Kidney capillary endothelial cell (primary cell): ENCODE results near the gene RAB7B.
"Not testable (repeated sequence)": the region's sequence is repeated elsewhere in the genome, so short reads cannot be mapped to it uniquely, and the experiment has no call there.

Experiments
- DNase-seq: peaks from one replicate; pipeline ENCODE4 v3.0.0-alpha.2; 2018; ENCODE audit warnings: low spot score

Gene RAB7B

DNA sequence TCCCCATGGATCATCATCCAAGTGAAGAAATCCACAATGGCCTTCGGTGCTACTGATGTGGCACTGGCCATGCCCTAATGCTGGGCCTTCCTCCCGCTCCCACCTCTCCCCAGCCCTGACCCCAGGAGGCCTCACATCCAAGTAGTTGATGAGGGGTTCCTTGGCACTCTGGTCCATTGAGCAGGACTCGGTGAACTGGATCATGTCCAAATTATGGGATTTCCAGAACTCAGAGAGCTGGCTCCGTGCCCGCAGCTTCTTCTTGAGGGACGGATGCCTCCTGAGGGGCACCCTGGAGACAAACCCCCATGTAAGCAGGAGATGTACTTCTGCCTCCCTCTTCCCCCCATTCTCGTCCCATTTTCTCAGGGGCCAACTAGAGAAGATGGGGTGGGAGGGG lies 19.6 kb upstream of the RAB7B start:
- no peak for DNase-seq

DNA sequence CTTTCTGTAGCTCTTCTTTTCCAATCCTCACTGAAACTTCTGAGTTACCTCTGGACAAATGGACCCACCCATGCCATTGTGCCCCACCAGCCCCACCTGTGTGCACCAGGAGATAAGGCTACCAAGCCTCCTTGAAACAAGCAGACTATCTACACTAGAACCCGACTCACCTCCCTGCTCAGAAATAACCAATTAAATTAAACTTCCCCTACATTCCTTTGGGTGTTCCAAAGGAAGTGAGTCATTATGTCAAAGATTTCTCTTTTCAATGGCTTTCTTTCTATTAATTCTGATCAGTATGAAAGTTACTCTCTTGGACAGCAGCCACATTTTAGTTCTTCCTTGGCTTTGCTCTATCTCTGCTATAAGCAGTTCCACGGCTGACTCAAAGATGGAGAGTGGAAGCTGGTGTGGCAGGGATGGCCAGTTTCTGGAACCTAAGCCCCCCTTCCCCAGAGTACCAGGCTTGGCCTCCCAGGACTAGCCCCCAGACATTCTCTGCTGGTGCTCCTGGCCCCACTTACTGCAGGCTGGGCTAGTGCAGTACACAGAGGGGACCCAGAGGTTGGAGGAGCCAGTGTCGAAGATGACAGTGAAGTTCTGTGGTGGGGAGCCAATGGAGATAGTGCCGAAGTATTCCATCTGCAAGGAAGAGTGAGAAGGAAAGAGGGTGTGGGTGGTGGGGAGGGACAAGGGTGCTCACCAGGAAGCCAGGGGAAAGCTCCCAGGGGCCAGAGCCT lies 18.6 kb upstream of the RAB7B start:
- peak; percentile 45 for DNase-seq

DNA sequence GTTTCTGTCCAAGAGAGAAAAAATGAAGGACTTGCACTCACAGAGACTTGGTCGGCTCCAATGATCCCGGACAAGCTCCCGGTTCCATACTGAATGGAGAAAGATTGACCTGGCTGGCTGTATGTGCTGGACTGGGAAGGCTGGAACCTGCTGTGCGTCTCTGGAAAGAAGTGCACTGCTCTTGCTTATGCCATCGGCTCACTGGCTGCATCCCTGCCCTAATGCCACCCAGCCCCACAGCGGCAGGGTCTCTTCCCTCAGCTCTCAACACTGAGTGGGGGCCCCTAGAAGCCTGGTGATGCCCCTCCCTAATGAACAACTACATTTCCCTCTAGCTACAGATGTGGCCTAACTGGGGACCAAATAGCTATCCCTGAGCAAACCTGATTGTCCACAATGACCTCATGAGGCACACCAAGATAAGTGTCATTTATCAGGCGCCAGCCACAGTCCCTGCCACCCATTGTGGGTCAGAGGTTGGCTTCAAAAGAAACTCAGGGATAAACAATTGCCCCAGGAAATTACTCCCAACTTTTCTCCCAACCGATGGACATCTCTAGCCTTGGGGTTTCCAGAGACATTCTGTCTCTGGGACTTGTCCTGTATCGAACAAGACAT lies 17.9 kb upstream of the RAB7B start:
- no peak for DNase-seq

DNA sequence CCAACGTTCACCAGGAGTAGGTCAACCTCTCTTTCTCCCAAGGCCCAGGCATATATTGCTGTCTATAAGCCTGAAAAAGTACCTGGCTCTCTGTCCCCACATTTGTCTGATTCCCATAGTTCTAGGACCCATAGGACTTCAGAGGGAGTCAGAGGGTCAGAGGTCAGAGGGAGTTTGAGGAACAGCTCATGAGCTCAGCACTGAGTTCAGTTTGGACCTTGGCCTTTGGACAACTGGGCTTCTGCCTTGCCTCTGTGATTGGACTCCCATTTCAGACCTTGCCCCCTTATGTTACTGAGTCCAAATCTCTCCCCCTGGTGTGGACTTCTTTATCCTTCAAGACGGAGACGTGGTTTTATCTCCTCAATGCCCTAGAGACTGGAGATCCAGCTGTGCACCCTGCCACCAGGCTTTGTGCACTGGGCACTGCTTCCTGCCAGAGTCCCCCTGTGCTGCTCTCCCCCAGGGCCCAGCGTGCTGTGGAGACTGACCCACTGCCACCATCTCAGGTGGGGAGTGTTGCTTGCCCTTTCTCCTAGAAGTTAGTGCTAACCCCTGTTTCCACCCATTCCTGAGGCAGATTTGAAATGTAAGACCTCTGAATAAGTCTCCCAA lies 17.3 kb upstream of the RAB7B start:
- no peak for DNase-seq

DNA sequence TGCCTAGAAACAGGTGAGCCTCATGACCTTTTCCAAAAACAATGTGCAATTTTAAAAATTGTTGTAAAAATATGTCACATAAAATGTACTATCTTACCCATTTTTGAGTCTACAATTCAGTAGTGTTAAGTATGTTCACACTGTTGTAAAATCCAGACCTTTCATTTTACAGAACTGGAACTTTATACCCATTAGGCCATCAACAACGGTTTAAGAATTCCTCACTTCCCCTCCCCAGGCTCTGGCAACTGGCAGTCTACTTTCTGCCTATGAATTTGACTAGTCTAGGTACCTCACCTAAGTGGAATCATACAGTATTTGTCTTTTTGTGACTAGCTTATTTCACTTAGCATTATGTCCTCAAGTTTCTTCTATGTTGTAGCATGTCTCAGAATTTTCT lies 11.9 kb upstream of the RAB7B start:
- DNase-seq = no peak

DNA sequence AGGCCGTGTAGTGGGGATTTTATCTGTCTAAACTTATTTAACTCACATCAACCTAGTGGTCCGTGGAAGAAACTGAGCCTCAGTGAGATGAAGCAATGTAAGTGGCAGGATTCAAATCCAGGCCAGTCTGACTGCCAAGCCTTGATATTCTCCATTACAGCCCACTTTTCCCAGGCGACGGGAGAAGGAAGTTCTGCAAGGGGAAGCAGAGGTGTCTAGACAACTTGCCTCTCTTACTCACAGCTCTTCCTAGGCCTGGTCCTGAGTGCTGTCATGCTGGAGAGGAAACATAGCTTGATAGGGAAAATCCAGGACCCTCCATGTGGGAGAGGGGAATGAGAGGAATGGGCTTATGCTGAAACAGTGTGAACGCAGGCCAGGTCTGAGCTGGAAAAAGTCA lies 11.4 kb upstream of the RAB7B start:
- DNase-seq = no peak

DNA sequence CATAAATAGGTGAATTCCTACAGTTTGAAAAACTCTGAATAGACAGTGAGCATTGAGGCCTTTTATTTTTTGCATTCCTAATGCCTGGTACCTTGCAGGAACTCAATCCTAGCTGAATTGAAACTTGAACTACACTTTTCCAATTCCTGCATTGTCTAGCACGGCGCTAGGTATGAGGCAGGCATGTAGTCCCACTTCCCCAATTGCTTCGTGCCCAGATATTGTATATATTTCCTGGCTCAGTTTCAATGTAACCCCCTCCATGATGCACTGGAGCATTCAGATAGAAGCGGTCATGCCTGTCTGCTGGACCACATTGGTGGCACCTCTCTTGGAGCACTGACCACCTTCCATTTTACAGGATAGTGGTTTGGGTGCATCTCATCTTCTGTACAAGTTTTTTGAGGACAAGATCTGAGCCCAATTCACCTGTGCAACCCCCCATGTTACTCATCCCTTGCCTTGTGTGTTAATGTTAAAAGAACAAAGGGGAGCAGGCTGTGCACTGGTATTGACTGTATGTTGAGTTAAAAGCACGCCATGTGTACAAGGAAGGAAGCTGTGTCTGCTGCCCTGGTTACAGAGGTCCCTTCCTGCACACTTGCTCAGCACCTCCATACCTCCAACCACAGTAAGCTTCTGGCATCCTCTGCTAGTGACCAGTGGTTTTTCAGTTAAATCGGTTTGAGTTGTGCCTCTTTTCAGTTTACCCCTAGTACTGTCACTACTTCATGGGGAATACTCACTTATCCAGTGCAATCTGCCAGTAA lies 10.0 kb upstream of the RAB7B start:
- no peak for DNase-seq

DNA sequence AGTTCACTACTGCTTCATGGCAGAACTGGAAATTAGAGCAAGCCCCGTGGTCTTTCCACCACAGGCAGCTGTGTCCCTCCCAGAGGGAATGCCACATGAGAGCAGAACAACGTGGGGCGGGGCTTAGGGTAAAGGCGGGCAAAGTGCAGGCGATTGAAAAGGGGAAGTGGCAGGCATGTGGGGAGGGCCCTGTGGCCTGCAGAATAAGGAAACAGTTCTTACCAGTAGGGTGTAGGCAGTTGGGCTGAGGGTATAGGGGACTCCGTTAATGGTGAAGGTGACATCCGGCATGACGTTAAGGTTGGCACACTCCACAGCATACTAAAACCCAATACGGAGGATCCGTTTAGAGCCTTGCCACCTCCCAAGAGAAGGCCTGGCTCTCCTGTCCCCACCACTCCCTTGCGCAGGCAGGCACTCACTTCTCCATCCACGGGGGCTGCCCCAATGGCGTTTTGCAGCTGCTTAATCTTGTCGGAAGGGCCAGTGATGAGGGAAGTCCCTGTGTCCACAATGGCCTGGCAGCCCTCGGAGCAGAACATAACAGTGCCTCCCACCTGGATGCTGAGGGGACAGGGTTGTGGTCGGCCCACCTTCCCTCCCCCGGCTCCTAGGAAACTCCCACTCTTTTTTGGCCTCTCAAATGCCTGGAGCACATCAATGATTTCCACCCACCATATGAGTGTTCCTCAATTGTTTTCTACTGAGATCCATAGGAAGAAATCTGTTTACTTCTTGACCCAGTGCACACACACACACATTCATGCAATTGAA lies 9.1 kb upstream of the RAB7B start:
- no peak for DNase-seq

DNA sequence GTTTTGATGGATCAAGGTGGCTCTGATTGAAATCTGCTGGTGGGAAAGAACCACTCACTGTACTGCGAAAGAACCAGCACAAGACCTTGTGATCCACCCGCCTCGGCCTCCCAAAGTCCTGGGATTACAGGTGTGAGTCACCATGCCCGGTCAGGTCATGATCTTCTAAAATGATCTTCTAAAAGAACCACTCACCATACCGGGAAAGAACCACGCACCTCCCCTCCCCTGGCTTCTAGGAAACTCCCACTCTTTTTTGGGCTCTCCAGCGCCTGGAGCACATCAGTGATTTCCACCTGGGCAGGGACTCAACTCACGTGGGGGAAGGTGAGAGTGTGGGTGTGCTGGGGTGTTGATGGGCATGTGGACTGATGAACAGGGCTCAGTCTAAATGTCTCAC lies 7.9 kb upstream of the RAB7B start:
- no peak for DNase-seq

DNA sequence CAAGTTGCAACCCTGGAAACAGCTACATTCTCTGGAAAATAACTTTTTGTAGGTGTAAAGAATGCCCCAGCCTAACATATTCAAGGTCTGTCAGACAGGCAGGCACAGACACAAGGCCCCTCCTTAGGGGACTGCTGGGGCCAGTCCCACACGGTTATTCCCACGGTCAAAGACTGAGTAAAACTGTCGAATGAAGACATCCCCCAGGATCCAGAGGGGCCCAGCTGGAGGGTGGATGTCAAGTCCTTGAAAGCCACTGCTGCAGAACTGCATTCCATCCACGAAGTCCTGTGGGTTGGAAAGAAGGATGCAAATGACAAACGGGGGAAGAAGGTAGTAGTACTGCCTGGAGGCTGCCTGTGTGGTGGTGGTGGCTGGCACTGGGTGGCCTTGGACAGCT lies 6.9 kb upstream of the RAB7B start:
- DNase-seq = no peak

DNA sequence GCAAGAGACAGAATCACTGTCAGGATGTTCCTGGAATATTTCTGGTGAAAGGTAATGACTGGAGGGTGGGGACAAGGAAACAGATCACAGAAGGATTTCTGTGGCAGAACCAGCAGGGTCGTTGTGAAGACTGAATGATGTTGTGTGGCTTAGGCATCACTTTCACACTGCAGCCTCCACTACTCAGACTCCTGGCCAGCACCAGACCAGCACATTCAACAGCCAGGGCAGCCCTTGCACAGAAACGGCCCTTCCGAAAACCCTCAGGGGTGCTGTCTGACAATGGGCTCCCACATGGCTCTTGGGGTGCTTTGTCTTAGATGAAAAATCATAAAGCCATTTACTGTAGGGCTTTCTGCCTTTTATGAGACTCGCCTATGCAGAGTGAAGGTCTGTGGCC lies 3.8 kb upstream of the RAB7B start:
- DNase-seq = no peak

DNA sequence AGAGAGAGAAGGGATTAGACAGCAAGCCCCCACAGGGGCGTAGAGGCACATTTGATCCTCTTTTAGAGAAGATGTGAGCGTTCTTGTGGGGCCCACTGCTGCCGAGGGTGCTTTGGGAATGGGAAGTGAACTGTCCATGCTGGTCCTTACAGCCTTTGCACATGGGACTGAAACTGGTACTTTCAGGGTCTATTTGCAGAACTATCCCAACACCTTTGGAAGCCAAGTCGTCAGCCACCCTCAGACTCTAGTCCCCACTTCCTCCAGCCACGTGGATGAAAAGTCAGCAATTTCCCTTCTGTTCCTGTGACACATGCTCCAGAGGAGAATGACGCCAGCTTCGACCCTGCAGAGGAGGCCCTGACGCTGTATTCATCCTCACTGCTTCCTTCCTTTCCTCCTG lies 2.6 kb upstream of the RAB7B start:
- DNase-seq = peak; percentile 63

DNA sequence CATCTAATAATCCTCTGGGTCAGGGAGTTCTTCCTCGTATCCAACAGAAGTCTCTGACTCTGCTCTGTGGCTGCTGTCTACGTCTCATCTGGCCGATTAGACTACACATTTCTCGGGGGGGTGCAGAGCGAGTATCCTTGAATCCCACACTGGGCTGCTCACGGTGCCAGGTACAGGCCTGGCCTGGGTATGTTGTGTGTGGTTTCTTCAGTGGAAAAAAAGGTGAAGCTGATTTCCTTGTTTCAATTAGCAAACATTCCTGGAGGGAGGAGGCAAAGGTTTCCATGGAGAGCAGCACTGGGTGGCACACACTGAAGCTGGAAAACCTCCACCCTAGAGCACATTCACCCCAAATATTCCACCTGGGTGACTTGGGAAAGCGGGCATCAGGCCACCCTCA lies 2.0 kb upstream of the RAB7B start:
- DNase-seq = no peak

DNA sequence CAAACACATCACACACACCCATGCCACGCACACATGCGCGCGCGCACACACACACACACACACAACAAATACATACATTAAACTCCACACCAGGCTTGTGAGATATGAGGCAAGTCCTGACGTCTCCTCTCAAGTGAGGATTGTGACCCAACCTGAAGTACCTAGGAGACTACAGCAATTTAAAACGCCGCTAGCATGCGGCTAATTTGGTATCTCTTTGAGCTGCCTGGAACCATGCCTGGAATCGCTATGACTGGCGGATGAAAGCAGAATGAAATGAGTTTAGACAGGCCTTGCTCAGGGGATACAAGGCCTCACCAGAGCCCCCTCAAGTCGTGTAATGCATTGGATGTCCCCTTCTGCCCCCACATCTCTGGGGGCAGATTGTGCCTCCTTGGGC lies 1.6 kb upstream of the RAB7B start:
- DNase-seq = no peak

DNA sequence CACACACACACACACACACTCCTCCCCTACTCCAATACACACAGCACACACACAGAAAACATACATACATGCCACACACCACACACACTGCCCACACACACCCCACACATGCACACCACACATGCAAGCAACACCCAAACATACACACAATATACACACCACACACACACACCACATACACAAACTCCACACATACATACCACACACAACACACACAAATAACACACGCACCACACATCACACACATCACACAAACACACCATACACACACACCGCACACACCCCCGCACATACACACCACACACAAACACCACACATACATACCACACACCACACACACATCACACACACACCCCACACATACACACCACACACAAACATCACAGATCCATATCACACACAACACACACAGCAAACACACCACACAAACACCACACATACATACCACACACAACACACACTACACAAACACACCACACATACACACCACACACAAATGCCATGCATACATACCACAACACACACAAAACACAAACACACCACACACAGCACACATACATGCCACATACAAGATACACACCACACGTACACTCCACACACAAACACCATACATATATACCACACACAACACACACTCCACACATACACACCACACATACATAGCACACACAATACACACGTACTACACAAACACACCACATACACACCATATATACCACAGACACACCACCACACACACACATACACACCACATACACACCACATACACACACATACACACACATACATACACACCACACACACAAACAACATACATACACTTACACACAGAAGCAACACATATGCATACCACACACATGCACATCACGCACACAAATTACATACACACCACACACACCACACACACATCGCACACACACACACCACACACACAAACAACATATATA lies 932 bp upstream of the RAB7B start:
- DNase-seq = no peak

DNA sequence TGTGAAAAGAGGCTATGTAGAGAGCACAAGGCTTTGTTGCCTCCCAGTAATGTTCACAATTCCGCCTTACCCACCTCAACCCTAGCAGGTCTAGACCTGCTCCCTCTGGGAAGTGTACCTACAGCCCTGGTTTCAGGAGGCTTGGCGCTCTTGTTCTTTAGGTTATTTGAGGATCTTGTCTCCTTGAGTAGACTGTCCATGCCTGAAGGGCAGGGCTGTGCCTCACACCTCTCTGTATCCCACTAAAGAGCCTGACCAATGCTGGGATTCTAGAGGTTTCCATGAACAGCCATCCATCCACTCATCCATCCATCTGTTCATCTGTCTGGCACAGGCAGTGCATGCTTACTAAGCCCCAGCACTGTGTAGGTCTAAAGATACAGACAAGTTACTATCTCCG lies 1.0 kb downstream of the RAB7B start:
- DNase-seq = no peak

DNA sequence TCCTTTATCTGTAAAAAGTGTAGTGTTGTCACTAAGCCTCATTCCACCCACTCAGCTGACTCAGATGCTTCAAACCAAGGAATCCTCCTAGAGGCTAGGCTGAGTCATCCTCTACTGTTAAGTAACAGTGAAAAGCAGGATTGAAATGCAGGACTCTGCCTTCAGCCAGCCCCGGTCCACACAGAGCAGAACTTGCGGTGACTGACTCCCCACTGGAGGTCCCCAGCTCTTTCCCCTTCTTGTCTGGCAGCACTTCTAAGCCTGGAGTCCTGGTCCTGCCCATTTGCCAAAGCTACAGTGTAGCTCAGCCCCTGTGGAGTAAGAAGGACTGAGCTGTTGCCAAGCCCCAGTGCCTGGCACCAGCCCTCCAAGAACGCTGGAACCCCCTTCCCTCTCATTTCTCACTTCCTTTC lies 1.7 kb downstream of the RAB7B start:
- peak; percentile 77 for DNase-seq

DNA sequence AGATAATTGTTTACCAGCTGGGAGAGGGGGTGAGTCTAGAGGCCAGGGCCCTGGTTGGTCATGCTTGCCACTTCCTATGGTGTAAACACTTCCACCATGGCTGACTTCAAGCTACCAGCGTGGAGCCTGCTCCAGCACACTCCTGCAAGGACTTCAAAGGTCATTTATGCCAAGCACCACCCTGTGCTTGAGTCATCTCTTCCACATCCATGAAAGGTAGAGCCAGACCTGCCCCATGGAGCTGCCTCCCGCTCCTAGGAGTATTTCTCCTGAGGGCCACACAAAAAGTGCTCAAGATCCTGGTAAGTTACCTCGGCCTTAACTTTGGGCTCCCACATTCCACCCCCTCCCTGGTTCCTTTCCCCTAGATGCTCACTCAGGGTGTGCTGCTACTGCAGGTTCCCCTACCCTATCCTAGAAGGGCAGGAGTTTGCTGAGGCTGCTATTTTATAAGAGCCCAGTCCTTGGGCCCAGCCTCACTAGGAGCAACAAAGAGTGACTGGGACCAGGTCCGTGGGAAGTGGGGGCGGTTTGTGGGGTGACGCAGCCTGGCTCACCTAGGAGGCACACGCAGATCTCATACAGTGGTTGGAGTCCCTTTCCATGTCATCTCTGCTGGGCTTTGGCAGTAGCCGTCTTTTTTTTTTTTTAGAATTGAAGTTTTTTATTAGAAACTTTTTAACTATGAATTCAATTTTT lies 2.4 kb downstream of the RAB7B start:
- no peak for DNase-seq

DNA sequence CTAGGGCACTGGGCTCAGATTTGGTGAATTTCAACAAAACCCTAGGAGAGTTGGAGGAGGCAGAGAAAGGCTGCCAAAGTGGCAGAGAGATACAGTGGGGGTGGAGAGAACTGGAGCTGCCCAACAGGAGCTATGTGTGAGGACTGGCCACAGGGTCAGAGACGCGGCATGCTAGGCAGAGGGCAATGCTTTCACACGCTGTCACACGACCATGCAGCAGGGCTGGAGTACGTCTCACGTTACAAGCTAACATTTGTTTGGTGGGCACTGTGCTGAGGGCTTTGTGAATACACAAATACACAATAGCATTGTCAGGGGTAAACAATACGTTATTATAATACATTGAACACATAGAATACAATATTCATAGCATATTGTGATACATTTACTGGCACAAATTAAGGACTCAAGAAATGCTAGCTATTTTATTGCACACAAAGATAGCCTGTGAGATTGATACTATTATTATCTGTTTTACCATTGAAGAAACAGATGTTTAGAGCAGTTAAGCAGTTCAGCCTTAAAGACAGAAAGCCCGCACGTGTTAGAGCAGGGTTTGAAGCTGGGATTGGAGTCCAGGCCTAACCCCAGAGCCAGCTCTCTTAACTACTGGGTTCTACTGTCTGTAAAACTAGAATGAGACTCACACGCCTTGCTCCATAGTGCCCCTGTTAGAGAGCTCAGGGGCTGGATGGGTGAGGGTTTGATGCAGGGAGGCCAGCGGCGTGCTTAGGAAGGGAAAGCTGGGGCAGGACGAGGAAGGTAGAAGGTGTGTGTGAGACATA lies 4.5 kb downstream of the RAB7B start:
- no peak for DNase-seq

DNA sequence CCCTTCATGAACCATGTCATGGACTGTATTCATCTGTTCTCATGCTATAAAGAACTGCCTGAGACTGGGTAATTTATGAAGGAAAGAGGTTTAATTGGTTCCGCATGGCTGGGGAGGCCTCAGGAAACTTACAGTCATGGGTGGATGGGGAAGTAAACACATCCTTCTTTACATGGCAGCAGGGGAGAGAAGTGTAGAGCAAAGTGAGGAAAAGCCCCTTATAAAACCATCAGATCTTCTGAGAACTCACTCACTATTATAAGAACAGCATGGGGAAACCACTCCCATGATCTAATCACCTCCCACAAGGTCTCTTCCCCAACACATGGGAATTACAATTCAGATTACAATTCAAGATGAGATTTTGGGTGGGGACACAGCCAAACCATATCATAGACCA lies 6.6 kb downstream of the RAB7B start:
- not testable (repeated sequence) for DNase-seq
